ENCODE data around the gene ITGAL.
"Not testable (repeated sequence)": the region's sequence is repeated elsewhere in the genome, so short reads cannot be mapped to it uniquely, and the experiment has no call there.

Gene ITGAL

DNA sequence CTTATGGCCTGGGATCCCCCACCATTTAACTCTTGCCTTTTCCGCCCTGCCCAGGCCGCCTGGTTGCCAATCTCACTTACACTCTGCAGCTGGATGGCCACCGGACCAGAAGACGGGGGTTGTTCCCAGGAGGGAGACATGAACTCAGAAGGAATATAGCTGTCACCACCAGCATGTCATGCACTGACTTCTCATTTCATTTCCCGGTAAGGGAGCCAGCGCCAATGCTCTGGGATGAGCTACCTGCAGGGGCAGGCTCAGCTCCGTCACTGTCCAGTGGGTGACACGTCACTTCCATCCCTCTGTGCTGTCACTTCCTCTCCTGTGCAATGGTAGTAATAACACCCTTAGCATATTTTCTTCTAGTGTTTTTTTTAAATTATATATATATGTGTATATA lies 26.7 kb downstream of the ITGAL start:
- DNase-seq, result peak; percentile 32

DNA sequence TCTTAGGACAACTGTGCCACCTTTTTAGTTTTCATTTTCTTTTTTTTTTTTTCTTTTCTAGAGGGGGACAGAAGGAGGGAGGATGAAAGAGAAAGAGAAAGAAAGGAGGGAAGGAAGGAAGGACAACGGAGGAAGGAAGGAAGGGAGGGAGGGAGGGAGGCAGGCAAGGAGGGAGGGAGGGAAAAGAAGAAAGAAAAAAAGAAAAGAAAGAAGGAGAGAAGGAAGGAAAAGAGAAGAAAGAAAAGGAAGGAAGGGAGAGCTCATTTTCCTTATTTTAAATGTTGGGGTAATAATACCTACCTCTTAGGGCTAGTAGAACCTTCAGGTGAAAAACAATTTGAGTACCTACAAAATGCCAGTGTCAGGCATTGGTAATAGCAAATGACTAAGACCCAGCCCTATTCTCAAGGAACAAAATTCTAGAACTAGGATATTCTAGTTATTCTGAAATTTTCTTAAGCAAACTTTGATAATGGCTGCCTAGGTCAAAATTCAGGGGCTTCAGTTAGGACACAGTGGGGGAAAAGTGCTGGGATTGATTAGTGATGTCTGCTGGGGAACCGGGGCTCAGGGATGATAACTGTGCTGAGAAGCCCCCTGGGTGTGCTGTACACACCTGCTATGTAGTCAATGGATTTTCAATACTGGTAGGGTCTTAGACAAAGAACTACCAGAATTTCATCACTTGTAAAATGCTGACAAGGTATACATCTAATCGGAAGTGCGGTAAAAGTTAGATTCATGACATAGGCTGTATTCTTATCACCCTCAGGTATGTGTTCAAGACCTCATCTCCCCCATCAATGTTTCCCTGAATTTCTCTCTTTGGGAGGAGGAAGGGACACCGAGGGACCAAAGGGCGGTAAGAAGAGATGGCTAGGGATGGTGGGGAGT lies 31.1 kb downstream of the ITGAL start:
- DNase-seq, result no peak

DNA sequence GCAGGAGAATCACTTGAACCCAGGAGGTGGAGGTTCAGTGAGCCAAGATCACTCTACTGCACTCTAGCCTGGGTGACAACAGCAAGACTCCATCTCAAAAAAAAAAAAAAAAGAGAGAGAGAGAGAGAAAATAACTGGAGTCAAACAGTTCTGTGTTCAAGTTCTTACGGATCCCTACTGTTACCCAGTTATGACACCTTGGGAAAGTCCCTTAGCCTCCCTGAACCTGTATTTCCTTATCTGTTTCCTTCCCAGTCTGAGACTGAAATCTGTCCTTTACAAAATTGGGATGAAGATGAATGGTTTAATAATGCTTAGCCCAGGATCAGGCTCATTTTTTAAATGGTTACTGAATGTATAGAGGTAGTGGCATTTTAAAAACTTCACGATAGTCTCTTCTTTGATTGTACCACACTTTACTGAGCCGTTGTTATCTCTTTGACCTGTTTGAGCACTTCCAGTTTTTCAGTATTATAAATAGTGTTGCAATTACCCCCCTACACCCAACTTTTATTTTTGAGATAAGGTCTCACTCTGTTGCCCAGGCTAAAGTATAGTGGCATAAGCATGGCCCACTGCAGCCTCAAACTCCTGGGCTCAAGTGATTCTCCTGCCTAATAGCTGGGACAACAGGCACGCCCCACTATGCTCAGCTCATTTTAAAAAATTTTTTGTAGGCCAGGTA lies 36.7 kb downstream of the ITGAL start:
- no peak for DNase-seq

GRCh38 chr16:30510376-30510938 lies 37.9 kb downstream of the ITGAL start:
- DNase-seq, result no peak

GRCh38 chr16:30511509-30511908 lies 39.0 kb downstream of the ITGAL start:
- no peak for DNase-seq

DNA sequence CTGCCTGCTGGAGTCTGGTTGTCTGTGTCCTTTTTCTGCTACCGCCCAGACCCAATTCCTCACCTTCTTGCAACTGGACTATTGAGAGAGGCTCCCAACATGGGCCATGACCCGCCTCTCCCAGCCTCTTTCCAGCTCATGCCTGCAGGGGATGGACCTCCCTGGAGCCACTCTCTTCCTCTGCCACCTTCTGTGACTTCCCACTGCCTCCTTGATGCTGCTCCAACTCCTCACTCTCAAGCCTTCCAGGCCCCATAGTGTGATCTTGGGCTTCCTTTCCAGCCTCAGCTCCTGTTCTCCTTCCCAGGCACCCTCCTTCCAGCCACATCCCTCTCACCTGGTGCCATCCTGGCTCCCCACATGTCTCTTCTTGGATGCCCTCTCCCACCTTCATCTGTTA lies 42.7 kb downstream of the ITGAL start:
- no peak for DNase-seq

DNA sequence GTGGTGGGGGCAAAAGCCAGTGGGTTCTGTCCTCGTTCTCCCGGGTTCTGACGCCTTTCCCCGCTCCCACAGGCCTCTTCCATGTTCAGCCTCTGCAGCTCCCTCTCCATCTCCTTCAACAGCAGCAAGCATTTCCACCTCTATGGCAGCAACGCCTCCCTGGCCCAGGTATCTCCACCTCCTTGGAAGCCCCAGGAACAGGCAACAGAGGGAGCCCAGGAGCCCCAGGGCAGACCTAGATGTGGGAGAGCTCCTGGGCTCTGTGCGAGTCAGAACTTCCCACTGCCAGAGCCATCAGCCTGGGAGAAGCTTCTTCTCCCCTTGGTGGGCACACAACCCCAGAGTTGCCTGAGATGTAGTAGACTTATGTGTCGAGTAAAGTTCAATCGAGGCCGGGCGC lies 46.0 kb downstream of the ITGAL start:
- DNase-seq, result no peak

DNA sequence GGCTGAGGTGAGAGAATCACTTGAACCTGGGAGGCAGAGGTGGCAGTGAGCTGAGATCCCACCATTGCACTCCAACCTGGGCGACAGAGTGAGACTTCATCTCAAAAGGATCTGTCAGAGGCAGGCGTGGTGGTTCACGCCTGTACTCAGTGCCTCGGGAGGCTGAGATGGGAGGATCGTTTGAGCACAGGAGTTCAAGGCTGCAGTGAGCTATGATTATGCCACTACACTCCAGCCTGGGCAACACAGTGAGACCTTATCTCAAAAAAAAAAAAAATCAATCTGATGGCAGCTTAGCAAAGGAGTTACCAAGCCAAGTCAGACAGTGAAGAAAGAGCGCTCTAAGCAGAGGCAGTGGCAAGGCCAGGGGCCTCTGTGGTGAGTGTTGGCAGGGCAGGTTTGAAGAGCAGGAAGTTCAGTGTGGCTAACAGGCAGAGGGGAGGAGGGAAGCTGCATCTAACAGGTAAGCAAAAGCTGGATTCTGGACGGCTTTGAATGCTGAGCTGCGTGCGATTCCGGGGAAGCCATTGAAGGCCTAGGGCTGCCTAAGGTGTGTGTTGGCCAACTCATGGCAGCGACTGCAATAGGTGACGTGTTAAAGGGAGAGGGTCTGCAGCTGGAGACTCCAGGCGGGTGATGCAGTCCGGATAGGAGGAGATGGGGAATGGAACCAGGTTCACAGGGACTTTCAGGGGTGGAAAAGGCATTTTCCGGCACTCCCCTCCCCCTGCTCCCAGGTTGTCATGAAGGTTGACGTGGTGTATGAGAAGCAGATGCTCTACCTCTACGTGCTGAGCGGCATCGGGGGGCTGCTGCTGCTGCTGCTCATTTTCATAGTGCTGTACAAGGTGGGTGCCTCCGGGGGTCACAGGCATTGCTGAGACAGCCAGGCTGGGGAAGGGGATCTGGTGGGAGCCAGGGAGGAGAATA lies 46.8 kb downstream of the ITGAL start:
- no peak for DNase-seq

- DNase-seq, result no peak
Observed at GRCh38 chr16:30521476-30521872, 48.9 kb downstream of the ITGAL start.

DNA sequence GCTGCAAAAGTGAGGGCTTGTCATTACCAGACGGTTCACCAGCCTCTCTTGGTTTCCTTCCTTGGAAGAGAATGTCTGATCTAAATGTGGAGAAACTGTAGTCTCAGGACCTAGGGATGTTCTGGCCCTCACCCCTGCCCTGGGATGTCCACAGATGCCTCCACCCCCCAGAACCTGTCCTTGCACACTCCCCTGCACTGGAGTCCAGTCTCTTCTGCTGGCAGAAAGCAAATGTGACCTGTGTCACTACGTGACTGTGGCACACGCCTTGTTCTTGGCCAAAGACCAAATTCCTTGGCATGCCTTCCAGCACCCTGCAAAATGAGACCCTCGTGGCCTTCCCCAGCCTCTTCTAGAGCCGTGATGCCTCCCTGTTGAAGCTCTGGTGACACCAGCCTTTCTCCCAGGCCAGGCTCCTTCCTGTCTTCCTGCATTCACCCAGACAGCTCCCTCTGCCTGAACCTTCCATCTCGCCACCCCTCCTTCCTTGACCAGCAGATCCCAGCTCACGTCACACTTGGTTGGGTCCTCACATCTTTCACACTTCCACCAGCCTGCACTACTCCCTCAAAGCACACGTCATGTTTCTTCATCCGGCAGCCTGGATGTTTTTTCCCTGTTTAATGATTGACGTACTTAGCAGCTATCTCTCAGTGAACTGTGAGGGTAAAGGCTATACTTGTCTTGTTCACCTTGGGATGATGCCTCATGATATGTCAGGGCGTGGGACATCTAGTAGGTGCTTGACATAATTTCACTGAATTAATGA lies 49.5 kb downstream of the ITGAL start:
- no peak for DNase-seq

DNA sequence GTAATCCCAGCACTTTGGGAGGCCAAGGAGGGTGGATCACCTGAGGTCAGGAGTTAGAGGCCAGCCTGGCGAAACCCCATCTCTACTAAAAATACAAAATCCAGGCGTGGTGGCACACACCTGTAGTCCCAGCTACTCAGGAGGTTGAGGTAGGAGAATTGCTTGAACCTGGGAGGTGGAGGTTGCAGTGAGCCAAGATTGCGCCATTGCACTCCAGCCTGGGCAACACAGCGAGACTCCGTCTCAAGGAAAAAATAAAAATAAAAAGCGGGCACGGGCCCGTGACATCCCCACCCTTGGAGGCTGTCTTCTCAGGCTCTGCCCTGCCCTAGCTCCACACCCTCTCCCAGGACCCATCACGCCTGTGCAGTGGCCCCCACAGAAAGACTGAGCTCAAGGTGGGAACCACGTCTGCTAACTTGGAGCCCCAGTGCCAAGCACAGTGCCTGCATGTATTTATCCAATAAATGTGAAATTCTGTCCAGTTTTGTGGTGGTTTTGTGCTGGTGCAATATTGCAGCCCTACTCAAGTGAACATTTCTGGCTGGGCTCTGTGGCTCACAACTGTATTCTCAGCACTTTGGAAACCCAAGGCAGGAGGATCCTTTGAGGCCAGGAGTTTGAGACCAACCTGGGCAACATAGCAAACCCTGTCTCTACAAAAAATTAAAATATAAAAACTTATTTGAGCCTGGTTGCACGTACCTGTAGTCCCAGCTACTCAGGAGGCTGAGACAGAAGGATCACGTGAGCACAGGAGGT lies 50.3 kb downstream of the ITGAL start:
- DNase-seq, result not testable (repeated sequence)

- no peak for DNase-seq
Observed at GRCh38 chr16:30523768-30524574, 51.4 kb downstream of the ITGAL start.

DNA sequence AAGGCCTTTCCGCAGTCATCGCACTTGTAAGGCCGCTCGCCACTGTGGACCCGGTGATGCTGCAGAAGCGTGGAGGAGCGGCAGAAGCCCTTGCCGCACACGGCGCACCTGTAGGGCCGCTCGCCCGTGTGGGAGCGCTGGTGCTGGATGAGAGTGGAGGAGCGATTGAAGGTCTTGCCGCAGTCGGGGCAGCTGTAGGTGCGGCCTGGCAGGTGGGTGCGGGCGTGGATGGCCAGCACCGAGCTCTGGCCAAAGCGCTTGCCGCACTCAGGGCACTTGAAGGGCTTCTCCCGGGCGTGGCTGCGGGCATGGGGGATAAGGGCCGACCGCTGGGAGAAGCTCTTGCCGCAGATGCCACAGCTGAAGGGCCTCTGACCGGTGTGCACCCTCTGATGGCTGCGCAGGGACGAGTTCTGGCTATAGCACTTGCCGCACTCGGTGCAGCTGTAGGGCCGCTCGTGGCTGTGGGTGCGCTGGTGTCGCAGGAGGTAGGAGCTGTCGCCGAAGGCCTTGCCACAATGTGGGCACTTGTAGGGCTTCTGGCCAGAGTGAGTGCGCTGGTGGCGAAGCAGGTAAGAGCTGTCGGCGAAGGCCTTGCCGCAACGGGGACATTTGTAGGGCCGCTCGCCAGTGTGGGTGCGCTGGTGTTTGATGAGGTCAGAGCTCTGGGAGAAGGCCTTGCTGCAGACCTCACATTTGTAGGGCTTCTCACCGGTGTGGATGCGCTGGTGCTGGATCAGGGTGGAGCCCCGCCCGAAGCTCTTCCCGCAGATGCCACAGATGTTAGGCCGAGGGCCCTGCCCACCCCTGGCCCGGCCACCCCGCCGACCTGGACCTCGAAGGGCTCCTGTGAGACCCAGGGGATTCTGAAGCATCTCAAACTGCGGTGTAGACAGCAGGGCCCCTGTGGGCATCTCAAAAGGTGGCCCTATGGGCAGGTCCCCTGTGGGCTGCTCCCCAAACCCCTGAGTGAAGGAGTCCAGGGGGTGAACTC lies 52.3 kb downstream of the ITGAL start:
- DNase-seq, result no peak

DNA sequence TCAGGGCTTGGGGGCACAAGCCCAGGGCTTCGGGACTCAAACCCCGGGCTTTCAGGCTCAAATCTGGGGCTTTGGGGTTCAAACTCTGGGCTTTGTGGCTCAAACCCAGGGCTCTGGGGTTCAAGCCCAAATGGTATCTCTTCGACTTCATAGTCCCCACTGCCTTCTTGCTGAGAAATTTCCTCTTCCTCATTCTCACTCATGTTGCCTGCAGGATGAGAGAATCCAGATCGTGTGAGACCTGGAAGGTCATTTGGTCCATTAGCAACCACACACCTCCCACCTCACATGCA lies 53.2 kb downstream of the ITGAL start:
- no peak for DNase-seq

DNA sequence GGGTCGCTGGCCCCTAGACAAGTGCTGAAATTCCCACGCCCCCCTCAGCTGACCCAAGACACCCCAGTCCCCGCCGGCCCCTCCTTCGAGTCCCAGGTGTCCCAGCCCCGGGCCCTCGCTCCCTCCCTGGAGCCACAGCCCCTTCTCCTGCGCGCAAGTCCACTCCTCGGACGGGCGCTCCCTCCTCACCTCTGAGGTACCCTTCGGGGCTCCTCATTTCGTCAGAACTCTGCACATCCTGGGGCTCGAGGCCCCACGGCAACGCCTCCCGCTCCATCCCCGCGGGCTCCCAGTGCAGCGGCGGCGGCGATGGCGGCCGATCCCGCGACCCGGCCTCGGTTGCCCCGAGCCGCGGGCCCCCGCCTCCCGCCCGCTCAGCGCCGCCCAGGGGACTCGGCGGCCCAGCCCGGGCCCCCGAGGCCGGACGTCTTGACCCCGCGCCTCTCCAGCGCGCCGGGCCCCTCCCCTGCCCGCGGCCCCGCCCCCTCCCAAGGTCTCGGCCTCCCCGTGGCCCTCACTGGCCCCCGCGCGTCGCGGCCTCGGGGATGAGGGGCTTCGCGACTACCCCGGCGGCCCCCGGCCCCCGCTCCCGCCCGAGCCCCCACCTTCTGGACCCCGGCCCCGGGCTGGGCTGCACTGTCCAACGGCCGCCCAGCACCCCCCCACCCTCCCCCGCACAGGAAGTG lies 53.7 kb downstream of the ITGAL start, which contains the start of gene ZNF768:
Gene ZNF768, minus strand, starts transcription at position 430 of the 686 bp plus-strand sequence. Its CDS starts 153 bp downstream, at position 277.
- DNase-seq, result no peak

DNA sequence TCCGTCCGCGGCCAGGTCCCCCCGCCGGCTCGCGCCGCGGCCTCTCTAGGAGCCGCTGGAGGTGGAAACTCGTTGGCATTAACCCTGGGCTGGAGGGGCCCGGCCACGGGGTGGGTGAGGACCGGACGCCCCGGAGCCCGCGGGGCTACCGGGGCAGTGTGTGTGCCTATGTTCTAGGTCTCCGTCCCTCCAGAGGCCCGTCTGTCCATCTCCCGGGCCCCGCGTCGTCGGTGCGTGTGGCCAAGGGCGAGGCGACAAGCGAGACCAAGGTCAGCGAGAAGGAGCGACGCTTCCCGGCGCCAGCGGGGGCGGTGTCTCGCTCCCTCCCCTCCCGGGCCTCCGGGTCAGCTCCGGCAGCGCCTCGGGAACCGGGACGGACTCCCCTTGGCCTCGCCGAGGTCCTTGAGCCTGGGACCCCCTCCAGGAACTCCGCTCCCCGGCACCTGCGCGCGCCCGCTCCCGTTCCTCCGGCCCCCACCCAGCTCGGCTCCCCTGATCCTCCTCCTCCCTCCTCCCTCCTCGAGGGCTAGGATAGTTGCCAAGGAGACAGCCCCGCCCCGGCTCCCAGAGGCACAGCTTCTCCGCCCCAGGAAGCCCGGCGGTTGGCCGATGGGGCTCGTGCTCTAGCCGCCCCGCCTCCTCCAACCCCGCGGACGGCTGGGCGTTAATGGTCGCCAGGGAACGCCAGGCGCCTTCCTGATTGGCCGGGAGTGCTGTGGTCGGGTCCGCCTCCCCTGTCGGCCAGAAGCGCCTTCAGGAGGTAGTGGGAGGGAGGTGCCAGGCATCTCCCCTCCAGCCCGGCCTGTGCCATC lies 54.5 kb downstream of the ITGAL start:
- DNase-seq, result peak; percentile 96

- DNase-seq, result no peak
Observed at GRCh38 chr16:30527635-30528178, 55.2 kb downstream of the ITGAL start.
